Islet precursor cell (in vitro differentiated cells): ENCODE data around the gene SSC5D.
A peak's percentile ranks its signal among the peaks of the same experiment; 100 is the strongest.
"Not testable (repeated sequence)": the region's sequence is repeated elsewhere in the genome, so short reads cannot be mapped to it uniquely, and the experiment has no call there.

ENCODE experiments used
- DNase-seq: peaks from one replicate; pipeline ENCODE4 v3.0.0-alpha.2; 2018

Gene SSC5D

DNA sequence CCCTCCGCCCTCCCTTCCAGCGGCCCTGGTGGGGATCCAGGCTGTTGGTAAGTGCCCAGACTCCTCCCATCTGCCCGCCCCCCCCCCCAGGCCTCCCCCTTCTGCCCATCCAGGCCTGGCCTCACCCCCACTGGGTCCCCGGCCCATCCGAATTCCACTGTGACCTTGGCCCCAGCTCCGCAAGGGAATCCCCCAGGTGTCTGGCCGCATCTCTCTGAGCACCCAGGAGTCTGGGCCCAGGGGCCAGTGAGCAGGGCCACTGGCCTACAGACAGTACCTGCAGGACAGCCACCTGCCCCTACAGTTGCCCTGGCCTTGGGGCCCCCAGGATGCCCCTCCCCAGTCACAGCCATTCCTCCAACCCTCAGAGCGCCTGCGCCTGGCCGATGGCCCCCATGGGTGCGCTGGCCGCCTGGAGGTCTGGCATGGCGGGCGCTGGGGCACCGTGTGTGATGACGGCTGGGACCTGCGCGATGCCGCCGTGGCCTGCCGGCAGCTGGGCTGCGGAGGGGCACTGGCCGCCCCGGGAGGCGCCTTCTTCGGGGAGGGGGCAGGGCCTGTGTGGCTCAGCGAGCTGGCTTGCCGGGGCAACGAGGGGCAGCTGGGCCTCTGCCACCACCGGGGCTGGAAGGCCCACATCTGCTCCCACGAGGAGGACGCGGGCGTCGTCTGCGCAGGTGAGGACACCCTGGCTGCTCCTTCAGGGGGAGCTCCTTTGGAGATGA, 912 bp downstream of the SSC5D start:
- no peak for DNase-seq

DNA sequence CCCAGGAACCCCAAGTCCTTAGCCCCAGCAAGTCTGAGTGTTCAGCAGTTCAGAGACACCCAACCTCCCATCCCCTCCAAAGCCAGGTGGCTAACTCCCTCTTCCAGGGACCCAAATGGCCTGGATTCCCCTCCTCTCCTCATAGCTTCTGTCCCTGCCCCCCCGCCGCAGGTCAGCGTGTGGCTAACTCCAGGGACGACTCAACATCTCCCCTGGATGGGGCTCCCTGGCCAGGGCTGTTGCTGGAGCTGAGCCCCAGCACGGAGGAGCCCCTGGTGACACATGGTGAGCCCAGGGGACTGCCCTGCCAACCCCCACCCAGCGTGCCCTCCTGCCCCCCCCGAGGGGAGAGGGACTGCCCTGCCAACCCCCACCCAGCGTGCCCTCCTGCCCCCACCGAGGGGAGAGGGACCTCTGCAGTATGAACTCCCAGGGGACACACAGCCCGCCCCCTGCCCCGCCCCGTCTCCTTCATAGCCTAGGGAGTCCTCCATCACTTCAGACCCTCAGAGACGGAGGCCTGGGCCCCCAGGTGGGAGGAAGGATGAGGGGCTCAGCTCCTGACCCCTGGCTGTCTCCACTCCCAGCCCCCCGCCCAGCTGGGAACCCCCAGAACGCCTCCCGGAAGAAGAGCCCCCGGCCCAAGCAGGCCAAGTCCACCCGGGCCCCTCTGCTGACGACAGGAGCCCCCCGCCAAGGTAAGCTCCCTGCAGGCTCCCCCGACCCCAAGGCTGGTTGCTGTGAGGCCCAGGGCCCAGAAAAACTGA, 1.7 kb downstream of the SSC5D start:
- no peak for DNase-seq

DNA sequence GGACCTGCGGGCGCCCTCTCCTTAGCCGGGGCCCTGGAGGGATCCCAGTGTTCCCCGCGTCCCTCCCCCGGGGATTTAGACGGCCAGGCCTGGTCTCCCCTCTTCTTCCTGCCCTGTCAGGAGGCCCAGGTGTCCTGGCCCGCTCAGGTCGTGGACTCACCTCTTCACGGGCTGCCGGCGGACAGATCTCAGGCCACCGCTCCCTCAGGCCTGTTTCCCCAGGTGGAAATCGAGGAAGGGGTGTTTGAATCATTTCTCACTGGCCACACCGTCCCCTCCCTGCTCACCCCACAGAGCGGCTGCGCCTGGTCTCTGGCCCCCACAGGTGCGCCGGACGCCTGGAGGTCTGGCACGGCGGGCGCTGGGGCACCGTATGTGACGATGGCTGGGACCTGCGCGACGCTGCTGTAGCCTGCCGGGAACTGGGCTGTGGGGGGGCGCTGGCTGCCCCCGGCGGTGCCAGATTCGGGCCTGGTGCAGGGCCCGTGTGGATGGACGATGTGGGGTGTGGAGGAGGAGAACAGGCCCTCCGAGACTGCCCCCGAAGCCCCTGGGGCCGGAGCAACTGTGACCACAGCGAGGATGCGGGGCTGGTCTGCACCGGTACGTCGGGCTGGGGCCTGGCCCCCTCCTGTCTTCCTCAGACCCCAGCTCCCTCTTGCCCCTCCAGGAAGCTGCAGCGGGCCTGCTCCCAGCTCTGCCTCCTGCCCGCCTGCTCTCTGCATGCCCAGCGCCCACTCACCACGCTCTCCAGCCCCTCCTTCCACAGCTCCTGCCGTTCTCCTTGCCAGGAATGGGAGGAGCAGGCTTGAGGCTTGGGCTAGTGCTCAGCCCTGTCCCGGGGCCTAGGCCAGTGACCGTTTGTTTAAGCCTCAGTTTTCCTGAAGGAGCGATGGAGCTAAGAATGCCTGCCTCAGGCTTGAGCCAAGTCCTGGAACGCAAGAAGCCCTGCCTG, 2.5 kb downstream of the SSC5D start:
- DNase-seq, result no peak

DNA sequence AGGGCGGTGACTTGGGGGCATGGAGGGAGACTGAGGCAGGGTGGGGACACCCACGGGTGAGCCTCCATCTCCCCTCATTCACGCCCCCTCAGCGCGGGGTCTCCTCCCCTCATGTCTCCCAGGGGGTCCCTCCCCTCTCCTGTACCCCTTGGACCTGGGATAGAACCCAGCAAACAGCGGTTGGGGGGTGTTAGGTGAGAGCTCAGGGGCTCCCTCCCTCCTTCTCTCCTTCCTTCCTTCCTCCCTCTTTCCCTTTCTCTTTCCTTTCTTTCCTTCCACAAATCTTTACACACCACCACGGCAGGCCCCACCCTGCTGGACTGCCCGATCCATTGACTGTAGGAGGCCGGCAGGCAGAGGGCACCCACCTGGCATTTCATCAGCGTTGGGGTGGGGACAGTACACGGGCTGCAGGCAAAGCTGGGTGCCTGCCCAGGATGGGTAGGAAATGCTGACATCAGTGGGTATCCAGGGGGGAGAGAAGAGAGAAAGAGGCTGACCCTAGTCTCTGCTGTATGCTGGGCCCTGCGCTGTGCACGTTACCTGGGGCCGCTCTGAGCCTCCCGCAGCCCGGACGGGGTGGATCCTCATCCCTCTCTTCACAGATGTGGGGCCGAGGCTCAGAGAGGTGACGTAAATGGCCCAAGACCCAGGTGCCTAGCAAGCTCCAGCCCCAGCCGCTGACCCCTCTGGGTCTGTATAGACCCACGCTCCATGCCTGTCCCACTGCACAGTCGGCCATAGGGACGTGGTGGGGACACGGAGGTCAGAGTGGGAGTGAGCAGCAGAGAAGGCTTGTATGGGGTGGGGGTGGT, 3.5 kb downstream of the SSC5D start:
- no peak for DNase-seq

DNA sequence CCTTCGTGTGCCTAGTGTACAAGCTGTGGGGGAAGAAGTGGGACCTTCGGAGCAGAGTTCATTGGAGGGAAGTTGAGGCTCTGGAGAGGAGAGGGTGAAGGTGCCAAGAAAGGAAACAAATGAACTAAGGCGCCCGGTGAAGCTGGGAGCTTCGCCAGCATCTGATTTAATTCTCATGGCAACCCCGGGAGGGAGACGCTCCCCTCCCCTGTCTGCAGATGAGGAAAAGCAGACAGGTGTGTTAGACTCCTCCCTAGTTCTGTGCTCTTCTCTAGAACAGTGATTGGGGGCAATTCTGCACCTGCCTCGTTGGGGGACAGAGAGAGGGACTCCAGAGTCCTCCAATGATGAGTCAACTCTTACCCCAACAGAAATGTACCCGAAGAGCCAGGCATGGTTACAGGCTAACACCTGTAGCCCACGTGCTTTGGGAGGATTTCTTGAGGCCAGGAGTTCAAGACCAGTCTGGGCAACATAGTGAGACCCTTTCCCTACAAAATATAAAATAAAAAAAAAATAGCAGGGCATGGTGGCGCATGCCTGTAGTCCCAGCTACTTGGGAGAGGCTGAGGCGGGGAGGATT, 4.2 kb downstream of the SSC5D start:
- DNase-seq, result no peak

DNA sequence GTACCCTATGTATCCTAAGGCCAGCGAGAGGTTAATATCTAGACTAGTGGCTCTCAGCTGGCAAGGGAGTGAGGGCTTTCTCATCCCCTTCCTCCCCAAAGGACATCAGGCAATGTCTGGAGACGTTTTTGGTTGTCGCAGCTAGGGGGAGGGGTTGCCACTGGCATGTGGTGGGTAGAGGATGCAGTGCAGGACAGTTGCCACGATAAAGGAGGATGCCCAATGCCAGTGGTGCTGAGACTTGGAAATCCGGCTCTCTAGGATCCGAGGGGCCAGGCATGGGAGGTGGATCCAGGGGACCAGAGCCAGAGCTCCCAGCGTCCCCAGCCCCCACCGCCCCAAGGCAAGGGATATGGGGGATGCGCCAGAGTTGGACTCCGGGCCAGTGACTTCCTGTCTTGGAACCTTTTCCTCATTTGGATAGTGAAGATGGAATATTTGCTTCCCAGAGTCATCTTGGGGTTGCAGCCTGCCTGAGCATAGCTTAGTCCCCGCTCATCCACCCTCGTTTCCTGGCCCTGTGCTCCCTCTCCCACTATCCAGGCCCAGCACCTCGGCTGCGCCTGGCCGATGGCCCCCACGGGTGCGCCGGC, 4.9 kb downstream of the SSC5D start:
- DNase-seq, result no peak

DNA sequence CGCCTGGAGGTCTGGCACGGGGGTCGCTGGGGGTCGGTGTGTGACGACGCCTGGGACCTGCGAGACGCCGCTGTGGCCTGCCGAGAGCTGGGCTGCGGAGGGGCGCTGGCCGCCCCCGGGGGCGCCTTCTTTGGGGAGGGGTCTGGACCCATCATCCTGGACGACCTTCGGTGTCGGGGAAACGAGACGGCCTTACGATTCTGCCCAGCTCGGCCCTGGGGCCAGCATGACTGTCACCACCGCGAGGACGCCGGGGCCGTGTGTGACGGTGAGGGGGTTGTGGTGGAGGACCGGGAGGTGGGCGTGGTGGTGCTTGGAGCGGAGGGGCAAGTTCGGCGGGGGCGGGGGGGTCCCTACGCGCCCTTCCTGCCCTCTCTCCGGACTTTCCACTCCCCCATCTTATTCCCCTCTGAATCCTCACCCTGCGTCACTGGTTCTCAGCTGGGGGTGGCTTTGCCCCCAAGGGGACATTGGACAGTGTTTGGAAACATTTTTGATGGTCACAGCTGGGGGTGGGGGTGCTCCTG, 5.5 kb downstream of the SSC5D start:
- DNase-seq, result no peak

DNA sequence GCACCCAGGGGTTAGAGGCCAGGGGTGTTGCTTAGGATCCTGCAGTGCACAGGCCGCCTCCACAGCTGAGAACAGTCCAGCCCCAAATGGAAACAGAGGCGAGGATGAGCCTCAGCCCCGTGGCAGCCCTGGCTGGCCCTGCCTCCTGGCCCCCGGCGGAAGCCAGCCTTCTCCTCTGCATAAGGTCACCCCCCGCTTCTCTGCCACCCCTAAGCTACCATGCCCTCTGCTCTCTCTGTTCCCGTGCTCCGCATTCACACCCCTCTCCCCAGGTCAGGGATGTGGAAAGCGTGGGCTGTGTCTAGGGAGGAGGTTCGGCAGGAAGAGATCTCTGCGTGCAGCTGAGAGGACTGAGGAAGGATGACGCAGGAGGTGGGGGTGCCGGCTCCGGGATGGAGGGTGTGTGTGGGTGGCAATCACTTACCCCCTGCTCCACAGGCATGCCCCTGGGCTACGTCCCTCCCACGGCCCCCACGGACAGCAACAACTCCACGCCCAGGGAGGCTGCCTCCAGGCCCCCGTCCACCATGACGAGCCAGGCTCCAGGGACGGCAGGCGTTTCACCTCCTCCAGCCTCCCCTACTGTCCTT, 6.0 kb downstream of the SSC5D start:
- no peak for DNase-seq

DNA sequence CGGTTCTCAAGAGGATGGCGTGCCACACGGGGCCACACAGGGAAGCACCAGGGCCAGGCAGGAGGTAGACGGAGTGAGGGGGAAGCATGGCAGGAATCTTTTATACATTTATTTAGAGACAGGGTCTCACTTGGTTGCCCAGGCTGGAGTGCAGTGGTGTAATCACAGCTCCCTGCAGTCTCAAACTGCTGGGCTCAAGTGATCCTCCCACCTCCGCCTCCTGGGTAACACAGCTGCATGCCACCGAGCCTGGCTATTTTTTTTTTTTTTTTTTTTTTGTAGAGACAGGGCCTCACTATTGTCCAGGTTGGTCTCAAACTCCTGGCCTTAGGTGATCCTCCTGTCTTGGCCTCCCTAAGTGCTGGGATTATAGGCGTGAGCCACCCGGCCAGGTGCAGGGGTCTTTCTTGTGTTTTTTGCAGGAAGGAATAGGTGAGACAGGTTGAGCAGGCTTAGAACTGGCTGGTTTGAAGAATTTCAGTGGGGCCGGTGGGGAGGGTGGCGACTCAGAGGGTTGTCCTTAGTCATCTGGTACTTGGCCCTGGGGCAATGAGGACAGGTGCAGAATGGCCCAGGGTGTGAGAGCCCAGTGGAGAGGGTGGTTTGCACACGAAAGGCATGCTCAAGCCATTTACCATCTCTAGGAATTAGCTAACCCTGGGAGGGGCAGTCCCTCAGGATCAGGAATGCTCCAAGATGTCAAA, 7.6 kb downstream of the SSC5D start:
- DNase-seq, result peak; percentile 85

DNA sequence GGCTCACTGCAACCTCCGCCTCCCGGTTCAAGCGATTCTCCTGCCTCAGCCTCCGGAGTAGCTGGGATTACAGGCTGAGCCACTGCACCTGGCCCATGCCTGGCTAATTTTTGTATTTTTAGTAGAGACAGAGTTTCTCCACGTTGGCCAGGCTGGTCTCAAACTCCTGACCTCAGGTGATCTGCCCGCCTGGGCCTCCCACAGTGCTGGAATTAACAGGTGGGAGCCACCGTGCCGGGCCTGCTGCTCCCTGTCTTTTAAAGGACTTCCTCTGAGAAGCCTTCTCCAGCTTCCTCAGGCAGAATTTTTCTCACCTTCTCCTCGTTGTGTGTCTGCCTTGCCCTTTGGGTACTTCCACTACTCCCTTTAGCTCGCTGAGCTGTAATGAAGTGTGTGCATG, 8.6 kb downstream of the SSC5D start:
- DNase-seq, result not testable (repeated sequence)

DNA sequence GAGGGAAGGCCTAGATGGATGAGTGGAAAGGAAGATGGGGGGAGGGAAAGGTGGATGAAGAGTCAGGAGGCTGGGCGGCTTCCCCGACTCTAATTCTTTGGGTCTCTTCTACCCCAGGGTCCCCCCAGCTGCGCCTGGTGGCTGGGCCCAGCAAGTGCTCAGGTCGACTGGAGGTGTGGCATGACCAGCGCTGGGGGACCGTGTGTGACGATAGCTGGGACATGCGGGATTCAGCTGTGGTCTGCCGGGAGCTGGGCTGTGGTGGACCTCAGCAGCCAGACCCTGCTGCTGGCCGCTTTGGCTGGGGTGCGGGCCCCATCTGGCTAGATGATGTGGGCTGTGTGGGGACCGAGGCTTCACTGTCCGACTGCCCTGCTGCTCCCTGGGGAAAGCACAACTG, 9.5 kb downstream of the SSC5D start:
- no peak for DNase-seq

DNA sequence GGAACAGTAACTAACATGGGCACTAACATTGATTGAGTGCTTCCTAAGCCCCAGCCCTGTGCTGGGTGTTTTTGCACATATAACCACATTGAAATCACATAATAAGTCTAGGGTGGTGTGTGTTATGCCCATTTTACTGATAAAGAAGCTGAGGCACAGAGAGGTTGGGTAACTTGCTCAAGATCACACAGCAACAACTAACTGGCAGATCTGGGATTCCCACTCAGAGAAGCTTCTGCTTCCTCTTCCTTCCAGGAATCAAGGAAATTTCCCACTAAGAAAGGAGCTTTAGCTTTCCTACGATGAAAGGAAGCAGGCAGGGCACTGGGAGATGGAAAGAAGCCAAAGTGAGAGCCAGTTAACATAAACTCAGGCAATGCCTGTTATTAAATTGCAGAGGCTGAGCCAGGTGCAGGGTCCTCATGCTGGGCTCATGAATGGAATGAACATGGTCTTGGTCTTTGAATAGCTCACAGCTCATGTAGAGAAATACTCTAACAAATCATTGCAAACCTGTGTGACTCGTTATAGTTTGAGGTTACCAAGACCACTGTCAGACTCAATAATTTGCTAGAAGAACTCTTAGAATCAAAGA, 10.1 kb downstream of the SSC5D start:
- no peak for DNase-seq

DNA sequence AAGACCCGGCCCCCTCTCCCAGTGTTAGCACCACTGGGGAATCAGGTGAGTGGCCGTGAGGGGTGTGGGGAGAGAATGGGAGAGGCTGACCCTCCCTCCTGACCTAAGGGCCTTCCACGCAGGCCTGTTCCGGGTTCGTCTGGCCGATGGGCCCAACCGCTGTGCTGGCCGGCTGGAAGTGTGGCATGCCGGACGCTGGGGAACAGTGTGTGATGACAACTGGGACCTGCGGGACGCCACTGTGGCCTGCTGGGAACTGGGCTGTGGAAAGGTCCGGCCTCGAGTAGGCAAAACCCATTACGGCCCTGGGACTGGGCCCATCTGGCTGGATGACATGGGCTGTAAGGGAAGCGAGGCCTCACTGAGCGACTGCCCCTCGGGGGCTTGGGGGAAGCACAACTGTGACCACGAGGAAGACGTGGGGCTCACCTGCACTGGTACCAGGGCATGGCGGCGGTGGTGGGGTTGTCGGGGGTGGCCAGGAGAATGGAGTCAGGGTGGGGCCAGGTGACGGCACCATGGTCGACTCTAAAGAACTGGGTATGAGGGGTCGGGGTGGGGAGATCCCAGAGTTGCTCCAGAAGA, 12.2 kb downstream of the SSC5D start:
- DNase-seq, result no peak

DNA sequence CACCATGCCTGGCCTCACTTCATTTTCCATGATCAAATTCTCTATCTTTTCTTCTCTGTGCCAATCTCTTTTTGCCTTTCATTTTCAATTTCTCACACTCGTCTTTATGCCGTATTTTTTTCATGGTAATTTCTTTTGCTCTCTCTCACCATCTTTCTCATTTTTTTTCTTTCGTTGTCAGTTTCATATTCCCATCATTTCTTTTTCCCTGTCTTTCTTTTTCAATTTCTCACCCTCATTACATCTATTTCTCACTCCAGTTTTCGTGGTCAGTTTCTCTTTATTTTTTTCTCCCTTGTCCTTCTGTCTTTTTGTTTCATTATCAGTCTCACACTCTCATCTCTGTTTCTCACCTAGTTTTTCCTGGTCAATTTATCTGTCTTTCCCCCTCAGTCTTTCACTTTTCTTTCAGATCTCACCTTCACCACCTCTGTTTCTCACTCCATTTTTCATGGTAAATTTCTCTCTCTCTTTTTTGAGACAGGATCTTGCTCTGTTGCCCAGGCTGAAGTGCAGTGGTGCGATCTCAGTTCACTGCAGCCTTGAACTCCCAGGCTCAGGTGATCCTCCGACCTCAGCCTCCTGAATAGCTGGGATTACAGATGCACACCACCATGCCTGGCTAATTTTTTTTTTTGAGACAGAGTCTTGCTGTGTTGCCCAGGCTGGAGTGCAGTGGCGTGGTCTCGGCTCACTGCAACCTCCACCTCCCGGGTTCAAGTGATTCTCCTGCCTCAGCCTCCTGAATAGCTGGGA, 14.1 kb downstream of the SSC5D start:
- no peak for DNase-seq

DNA sequence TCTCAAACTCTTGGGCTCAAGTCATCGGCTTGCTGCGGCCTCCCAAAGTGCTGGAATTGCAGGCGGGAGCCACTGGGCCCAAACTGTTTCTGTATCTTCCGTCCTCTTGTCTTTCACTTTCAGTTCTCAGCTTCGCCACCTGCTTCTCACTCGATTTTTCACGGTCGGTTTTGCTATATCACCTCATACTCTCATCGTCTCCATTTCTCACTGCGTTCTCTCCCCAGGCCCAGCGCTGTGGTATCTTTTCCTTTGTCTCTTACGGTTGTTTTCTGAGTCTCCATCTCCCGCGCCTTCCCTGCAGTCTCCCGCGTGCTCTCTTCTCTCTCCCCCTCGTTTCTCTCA, 14.9 kb downstream of the SSC5D start:
- DNase-seq, result no peak

DNA sequence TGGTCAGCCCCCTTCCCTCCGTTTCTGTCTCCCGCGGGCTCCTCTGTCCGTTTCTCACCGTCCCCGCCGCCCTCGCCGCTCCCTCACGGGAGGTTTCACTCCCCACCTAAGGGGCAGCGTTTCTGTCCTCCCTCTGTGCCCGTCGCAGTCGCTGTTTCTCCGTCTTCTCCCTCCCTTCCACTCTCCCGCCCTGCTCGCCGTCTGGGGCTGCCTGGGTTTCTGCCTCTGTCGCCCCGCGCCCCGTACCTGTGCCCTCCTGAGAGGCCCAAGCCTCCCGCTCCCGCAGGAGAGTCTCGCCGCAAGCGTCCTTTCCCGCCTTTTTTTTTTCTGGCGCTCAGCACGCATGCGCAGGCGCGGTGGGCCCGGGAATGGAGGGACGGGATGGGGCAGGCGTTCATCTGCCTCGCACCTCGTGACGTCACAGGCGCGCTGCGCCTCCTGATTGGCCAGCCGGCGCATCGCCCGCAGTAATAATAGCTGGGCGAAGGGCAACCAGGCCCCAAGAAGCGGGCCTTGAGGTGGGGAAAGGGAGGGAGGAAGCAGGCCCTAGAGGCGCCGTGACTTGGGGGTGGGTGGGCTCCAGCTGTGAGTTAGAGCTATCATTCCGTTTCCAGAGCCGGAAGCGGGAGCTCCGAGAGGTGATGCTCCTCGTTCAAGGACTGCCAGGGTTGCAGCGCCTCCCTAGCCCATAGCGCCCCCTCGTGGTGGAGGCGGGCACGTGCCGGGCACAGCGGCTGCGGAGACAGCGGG, 15.4 kb downstream of the SSC5D start:
- peak; percentile 90 for DNase-seq

DNA sequence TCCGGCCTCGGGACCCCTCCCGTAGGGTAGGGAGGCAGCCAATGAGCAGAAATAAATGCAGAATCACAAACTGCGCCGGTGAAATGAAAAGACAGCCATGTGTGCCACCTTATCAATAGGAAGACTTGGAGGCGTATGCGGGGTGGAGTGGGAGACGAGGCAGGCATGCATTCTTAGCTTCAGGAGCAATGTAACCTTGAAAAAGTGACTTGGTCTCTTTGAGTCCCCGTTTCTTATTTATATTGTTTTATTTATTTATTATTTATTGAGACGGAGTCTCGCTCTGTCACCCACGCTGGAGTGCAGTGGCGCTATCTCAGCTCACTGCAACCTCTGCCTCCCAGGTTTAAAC, 16.0 kb downstream of the SSC5D start:
- DNase-seq, result no peak

DNA sequence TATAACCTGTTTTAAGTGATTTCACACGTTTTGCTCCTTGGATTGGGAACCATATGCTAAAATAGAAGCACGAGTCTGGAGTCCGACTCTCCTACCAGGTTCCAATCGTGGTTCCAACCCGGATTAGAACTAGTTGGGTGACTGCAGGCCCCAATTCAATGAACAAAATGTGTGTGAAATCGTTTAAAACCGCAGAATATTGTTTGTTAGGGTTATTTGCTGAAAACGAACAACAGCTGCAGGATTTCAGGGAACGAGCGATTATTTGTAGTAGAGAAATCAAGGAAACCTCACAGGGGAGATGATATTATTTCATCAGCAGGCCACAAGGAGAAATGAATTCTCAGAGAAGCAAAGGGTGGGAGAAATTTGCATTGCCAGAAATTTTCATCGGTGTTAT, 16.7 kb downstream of the SSC5D start:
- DNase-seq, result no peak
